GM18502 (cell line): Measurements from ENCODE around the gene MEP1B.

Source experiments
- ATAC-seq: cut with Tn5 transposase; IDR thresholded peaks from one replicate; pipeline ENCODE4 v1.9.1; 2021; ENCODE audit warnings: mild to moderate bottlenecking; ENCODE audit not compliant: unreplicated experiment, poor library complexity

MEP1B gene

DNA sequence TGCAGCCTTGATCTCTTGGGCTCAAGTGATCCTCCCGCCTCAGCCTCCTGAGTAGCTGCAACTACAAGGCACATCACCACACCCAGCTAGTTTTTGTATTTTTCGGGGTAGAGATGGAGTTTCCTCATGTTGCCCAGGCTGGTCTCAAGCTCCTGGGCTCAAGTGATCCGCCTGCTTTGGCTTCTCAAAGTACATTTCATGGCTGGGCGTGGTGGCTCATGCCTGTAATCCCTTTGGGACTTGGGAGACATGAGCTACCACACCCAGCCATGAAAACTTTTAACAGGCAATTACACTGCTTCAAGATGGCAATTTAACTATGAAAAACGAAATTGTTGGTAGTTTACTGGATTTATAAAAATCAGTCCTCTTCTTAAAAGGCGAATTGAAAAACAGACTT, 69.7 kb downstream of the MEP1B start:
- ATAC-seq = no peak

DNA sequence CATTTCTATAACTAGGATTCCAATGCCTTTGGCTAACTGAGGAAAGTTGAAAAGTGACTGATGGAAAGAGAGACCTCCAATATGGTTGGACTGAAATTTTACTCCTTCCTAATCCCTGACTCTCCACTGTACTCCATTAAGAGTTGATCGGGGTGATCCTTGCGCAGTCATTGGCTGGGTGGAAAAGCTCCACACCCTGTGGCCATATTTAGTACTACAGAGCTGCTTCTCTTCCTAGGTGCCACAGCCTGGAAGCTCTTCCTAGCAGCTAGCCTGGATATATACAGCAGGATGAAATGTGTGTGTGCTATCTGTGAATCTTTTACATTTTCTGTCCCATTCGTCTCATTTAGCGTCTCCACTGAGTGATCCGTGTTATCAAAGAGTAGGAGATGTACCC, 71.2 kb downstream of the MEP1B start:
- ATAC-seq = no peak

- ATAC-seq = no peak
These were observed 72.3 kb downstream of the MEP1B start for GRCh38 chr18:32262092-32262491.

DNA sequence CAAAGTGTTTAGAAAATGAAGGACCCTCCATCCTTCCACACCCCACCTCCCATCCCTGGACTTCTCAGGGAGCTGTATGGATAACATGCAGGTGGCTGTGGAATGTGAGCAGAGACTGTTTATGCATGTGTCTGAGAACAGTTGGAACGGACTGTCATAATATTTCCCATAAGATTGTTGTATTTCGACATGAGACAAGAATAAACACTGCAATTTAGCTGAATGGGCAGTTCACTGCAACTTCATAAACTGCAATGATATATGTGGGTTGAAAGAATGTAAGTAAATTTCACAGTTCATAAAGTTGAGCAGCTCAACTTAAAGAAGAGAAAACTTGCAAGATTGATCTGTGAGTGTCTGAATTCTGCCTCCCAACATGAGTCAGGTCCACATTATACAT, 74.6 kb downstream of the MEP1B start:
- ATAC-seq = no peak

DNA sequence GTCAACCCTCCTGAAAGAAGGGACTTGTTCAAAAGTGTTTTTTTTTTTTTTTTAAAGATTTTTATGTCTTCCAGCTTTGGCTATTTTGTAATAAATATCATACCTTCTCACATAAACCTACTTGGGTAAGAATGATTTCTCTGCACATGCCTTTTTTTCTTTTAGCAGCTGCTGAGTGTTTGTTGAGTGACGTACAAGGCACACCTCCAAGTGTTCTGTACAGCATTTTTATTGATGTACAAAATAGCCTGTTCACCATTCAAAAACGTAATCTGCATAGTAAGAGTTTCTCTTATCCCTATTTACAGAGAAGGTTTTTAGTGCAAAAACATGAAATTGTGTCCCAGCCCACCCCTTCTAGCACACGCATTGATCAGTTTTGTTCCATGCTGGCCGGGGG, 77.6 kb downstream of the MEP1B start:
- no peak for ATAC-seq
